Right ventricle myocardium inferior (tissue), 1 donor: Measurements from ENCODE around the gene CZIB. TPM values are rescaled to one million over a fixed set of nuclear protein-coding genes. Genes with fewer than 3 reads are reported as not detected.
A peak's percentile ranks its signal among the peaks of the same experiment; 100 is the strongest.

Source experiments
- ATAC-seq: fragments of 200-7000 bp; cut with Tn5 transposase; one replicate; pipeline ENCODE4 v1.9.1; 2020; ENCODE audit warnings: mild to moderate bottlenecking, moderate library complexity
- DNase-seq: peaks from one replicate; pipeline ENCODE4 v3.0.0; 2021; ENCODE audit errors: missing footprints
- intact Hi-C: fragments of 100-400 bp; cut with DNase I; formaldehyde crosslinking; loops from one replicate; pipeline ENCODE4 v1.11.0; 2022
- total RNA-seq: library from RNA; stranded (reverse); fragmentation: NEBNext Ultra II Directional; extraction: Animal tissue kit (Norgen Biotek cat#: 25700); gene quantifications from one replicate; pipeline ENCODE4 v1.2.1, GENCODE V29; 2021
- donor health status: DM: no; HTN: yes; CAD: no; lungs with severe emphysema.

Gene CZIB
- total RNA-seq, 1 donor from 2014 or later: 60.7 TPM

- intact Hi-C loops: loop anchor here (10.0 kb wide), 1 partner anchor 468 kb away; no protein-coding TSS in a partner anchor
- ATAC-seq: peak; percentile 42
- DNase-seq: no peak
Observed at GRCh38 chr1:53172426-53173128, 47.9 kb downstream of the CZIB start.

GRCh38 chr1:53166912-53167311 lies 53.5 kb downstream of the CZIB start:
- intact Hi-C loops: no loop called here
- no peak for ATAC-seq
- no peak for DNase-seq

GRCh38 chr1:53166366-53166765 lies 54.1 kb downstream of the CZIB start:
- no peak for DNase-seq
- no peak for ATAC-seq
- intact Hi-C loops: no loop called here

- DNase-seq (no peak), ATAC-seq (no peak)
- intact Hi-C loops: no loop called here
Observed at GRCh38 chr1:53165408-53165961, 54.9 kb downstream of the CZIB start.

Other genes starting within 250 kb of the CZIB start
- 35.3 TPM for gene PODN, start 158.4 kb downstream of the CZIB start, total RNA-seq
- gene SLC1A7, start 78.0 kb downstream of the CZIB start, total RNA-seq: not detected
- gene CPT2, start 23.8 kb downstream of the CZIB start, total RNA-seq: 37.7 TPM
- gene MAGOH, start 17.9 kb upstream of the CZIB start, total RNA-seq: 24.0 TPM
- gene LRP8, start 107.4 kb upstream of the CZIB start, total RNA-seq: 1.2 TPM
- not detected for gene DMRTB1, start 238.8 kb upstream of the CZIB start, total RNA-seq